Adrenal gland (tissue), 12 donors: ENCODE data around the gene BRF1. TPM values are rescaled to one million over a fixed set of nuclear protein-coding genes. Genes with fewer than 3 reads are reported as not detected.

Experiments used
- DNase-seq, 7 donors: peaks; one replicate each; pipeline ENCODE4 v3.0.0-alpha.2; 2019 to 2020
- H3K27ac ChIP-seq, 5 donors: fragments of 200-600 bp; sonication (generic) in 4 of 5; 1 replicate in 3 of 5; 2 replicates in 2 of 5; pipeline versions ENCODE4 v1.5.1 to v1.8.0; 2016 to 2020; ENCODE audit warnings: mild to moderate bottlenecking in 1 of 5
- H3K27me3 ChIP-seq: fragments of 200-600 bp; 2 replicates; pipeline ENCODE4 v1.8.0; 2021
- H3K36me3 ChIP-seq, 2 donors: fragments of 200-600 bp; replicated peaks in 1 of 2; 1 replicate in 1 of 2; 2 replicates in 1 of 2; pipeline versions ENCODE4 v1.5.1 to v1.8.0; 2018 to 2022
- H3K4me1 ChIP-seq, 2 donors: fragments of 200-600 bp; replicated peaks in 1 of 2; 1 replicate in 1 of 2; 2 replicates in 1 of 2; pipeline versions ENCODE4 v1.5.1 to v1.8.0; 2018 to 2021
- H3K4me3 ChIP-seq, 4 donors: fragments of 200-600 bp; sonication (generic) in 3 of 4; one replicate each; pipeline ENCODE4 v1.5.1; 2016 to 2018
- H3K9me3 ChIP-seq, 3 donors: fragments of 200-600 bp; sonication (generic) in 1 of 3; replicated peaks in 1 of 3; 1 replicate in 2 of 3; 2 replicates in 1 of 3; pipeline versions ENCODE4 v1.5.1 to v1.8.0; 2016 to 2021
- POLR2A ChIP-seq, 2 donors: fragments of 450-650 bp; IDR thresholded peaks; one replicate each; pipeline ENCODE4 v1.6.1; 2017; ENCODE audit warnings: antibody characterized with exemption in 2 of 2, mild to moderate bottlenecking in 2 of 2, moderate library complexity in 1 of 2
- WGBS, 4 donors: extraction: QIAGEN DNeasy Blood & Tissue Kit in 2 of 4; methylation state at CpG; one replicate each; pipeline versions ENCODE4 v1.1.5 to v1.1.7; 2013 to 2017; 5-methylcytosine and 5-hydroxymethylcytosine counted together
- intact Hi-C, 2 donors: fragments of 100-400 bp; cut with DNase I; formaldehyde crosslinking; loops; one replicate each; pipeline versions ENCODE4 v1.14.1 to v1.15.0; 2022 to 2023
- polyA plus RNA-seq, 3 donors: library from polyadenylated mRNA; stranded (reverse); fragments of 200-250 nt in 2 of 3; fragments of 350-450 nt in 1 of 3; fragmentation: Illumina TruSeq in 1 of 3; extraction: RNeasy Lipid Tissue Mini Kit (QIAGEN cat#74804) in 1 of 3; gene quantifications; one replicate each; pipeline ENCODE4 v1.2.3, GENCODE V29; 2013 to 2014
- total RNA-seq, 9 donors: library from RNA; depleted of rRNA in 4 of 9; stranded (reverse); fragments of >200 nt in 4 of 9; fragments of 120-200 nt in 1 of 9; fragmentation: NEBNext Ultra II Directional in 1 of 9; extraction: Animal tissue kit (Norgen Biotek cat#: 25700) in 1 of 9; gene quantifications; one replicate each; pipeline versions ENCODE4 v1.1.0 to v1.2.4, GENCODE V29; 2013 to 2023
- TF ChIP-seq, protein P1 (sequence below), 6 experiments: fragments of 450-650 bp in 4 of 6; fragments of 200-600 bp in 2 of 6; sonication (generic) in 1 of 6; IDR thresholded peaks; 1 replicate in 5 of 6; 2 replicates in 1 of 6; pipeline versions ENCODE4 v1.5.1 to v1.8.0; 2016 to 2021; ENCODE audit warnings: antibody characterized with exemption in 6 of 6, mild to moderate bottlenecking in 2 of 6, moderate library complexity in 1 of 6
- donor health status: healthy with polysubstance abuse.
- donor health status: Bipolar disorder and iron deficiency.
- donor health status: DM: yes; HTN: yes; CAD: no.
- donor health status: DM: no; HTN: no; CAD: no.
- donor health status: DM: no; HTN: no; CAD: no.
- donor health status: DM: yes; HTN: yes; CAD: no.

Gene BRF1
- total and polyA plus RNA-seq, 12 donors: 14.0 to 96.9 (median 37.5) TPM

DNA sequence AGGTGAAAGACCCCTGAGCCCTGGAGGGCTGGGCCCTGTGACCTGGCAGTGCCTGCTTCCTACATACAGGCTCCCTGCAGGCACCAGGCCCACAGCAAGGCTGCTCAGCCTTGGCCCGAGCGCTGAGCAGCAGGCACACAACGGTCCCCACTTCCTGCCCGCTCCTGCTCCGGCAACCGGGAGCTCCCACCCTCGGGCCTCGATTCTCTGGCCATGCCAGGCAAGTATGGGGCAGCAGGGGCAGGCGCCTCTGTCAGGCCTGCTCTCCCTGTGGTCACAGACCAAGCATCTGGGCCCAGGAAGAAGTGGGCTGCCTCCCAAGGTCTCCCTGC lies 89.1 kb downstream of the BRF1 start:
- peaks cover 0 to 4% of the 10 kb centered on the region in 2 donors for H3K4me1 ChIP-seq
- no peaks in the 10 kb centered on the region for H3K27me3 ChIP-seq
- 86 to 92% (median 92%) methylated on average over 8 to 9 of the region's 9 CpGs; no CpG with 5 or more reads in 1 of the 4 donors for WGBS, 4 donors
- H3K27ac ChIP-seq: no peak overlapping the region
- TF ChIP-seq POLR2A (IDR thresholded peaks at IDR 0.05): no peak
- TF ChIP-seq, protein P1, sequence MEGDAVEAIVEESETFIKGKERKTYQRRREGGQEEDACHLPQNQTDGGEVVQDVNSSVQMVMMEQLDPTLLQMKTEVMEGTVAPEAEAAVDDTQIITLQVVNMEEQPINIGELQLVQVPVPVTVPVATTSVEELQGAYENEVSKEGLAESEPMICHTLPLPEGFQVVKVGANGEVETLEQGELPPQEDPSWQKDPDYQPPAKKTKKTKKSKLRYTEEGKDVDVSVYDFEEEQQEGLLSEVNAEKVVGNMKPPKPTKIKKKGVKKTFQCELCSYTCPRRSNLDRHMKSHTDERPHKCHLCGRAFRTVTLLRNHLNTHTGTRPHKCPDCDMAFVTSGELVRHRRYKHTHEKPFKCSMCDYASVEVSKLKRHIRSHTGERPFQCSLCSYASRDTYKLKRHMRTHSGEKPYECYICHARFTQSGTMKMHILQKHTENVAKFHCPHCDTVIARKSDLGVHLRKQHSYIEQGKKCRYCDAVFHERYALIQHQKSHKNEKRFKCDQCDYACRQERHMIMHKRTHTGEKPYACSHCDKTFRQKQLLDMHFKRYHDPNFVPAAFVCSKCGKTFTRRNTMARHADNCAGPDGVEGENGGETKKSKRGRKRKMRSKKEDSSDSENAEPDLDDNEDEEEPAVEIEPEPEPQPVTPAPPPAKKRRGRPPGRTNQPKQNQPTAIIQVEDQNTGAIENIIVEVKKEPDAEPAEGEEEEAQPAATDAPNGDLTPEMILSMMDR (IDR thresholded peaks at IDR 0.05): no peak
- H3K36me3 ChIP-seq: peaks cover 0 to 13% of the 10 kb centered on the region in 2 donors
- H3K9me3 ChIP-seq: no peaks in the 10 kb centered on the region
- DNase-seq: no peak
- no peak overlapping the region for H3K4me3 ChIP-seq
- intact Hi-C loops: no loop called here

DNA sequence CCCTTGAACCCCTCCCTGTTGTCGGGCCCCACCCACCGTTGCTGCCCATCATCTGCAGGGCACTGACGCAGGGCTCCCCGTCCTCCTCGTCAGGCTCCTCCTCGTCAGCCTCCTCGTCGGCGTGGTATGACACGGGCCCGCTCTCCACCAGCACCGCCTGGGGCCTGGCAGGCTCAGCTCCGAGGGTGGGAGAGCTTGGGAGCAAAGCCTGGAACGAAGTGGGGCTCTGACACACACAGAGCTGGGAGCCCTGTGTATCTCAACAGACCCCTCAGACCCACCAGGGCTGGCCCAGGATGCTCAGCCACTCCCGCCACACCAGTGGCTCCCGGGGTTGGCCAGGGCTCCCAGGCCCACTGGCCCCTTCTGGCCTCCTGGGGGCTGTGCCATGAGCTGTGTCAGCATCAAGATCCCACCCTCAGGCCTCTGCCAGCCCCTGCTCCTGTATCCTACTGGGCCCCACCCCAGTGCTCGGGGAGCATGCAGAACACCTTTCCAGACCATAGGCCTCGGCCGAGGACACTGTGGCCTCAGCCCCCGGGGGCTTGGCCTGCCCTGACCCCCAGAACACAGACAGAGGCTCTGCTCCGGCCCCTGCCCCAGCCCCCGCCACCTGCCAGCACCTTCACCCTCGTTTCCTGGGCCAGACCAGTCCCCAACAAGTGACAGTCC lies 89.6 kb downstream of the BRF1 start:
- Histone ChIP-seq H3K4me3 (no peak overlapping the region), H3K27ac (no peak overlapping the region), H3K9me3 (no peaks in the 10 kb centered on the region), H3K4me1 (peaks cover 0 to 4% of the 10 kb centered on the region in 2 donors), H3K27me3 (no peaks in the 10 kb centered on the region), H3K36me3 (peaks cover 0 to 9% of the 10 kb centered on the region in 2 donors)
- no peak for DNase-seq
- intact Hi-C loops: no loop called here
- WGBS, 4 donors: 90 to 93% (median 92%) methylated on average over 18 to 23 of the region's 23 CpGs
- TF ChIP-seq POLR2A (IDR thresholded peaks at IDR 0.05): no peak

GRCh38 chr14:105210266-105211025 lies 90.4 kb downstream of the BRF1 start:
- 90 to 94% (median 92%) methylated on average over 16 to 30 of the region's 30 CpGs for WGBS, 4 donors
- TF ChIP-seq POLR2A (IDR thresholded peaks at IDR 0.05): no peak
- TF ChIP-seq, protein P1 (IDR thresholded peaks at IDR 0.05): no peak
- no peak overlapping the region for H3K27ac ChIP-seq
- H3K9me3 ChIP-seq: no peaks in the 10 kb centered on the region
- no peaks in the 10 kb centered on the region for H3K27me3 ChIP-seq
- intact Hi-C loops: no loop called here
- DNase-seq: no peak
- no peak overlapping the region for H3K4me3 ChIP-seq
- peaks cover 0 to 9% of the 10 kb centered on the region in 2 donors for H3K36me3 ChIP-seq
- H3K4me1 ChIP-seq: peaks cover 5 to 9% of the 10 kb centered on the region in 2 donors

DNA sequence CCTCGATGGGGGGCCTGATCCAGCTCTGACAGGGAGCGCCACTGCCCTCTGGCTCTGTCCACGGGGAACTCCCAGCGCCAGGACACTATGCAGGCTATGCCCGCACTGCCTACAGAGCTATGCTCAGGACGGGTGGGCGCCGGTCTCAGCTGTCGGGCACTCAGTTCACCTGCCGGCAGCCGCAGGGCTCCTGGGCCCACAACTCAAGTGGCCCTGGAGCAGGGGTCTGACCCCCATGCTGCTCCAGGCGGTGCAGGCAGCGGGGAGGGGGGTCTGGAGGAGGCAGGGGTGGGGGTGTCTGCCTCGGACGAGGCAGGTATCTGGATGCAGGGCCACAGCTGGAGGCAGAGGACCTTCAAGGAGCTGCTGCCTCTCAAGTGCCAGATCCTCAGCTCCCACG lies 91.2 kb downstream of the BRF1 start:
- Histone ChIP-seq H3K9me3 (no peaks in the 10 kb centered on the region), H3K4me1 (peaks cover 12 to 17% of the 10 kb centered on the region in 2 donors), H3K27ac (no peak overlapping the region), H3K4me3 (no peak overlapping the region), H3K27me3 (no peaks in the 10 kb centered on the region), H3K36me3 (peaks cover 0 to 9% of the 10 kb centered on the region in 2 donors)
- WGBS, 4 donors: 90 to 93% (median 92%) methylated on average over 5 to 16 of the region's 16 CpGs; no CpG with 5 or more reads in 1 of the 4 donors
- DNase-seq: no peak
- TF ChIP-seq, protein P1 (IDR thresholded peaks at IDR 0.05): no peak
- no peak for TF ChIP-seq POLR2A (IDR thresholded peaks at IDR 0.05)
- intact Hi-C loops: no loop called here
